OCI-LY7 (cell line): ENCODE data around the gene PCDH9.

ENCODE experiments used
- CTCF ChIP-seq: fragments of 200-600 bp; sonication (generic); conservative IDR thresholded peaks from 2 replicates; pipeline ENCODE4 v1.5.1; 2014; ENCODE audit warnings: mild to moderate bottlenecking, antibody characterized with exemption, low read length, moderate library complexity, mixed read lengths
- EZH2phosphoT487 ChIP-seq: fragments of 200-600 bp; sonication (generic); IDR thresholded peaks from 2 replicates; pipeline ENCODE4 v1.6.1; 2018; ENCODE audit warnings: low read depth, borderline replicate concordance, mild to moderate bottlenecking, mixed run types, antibody characterized with exemption, low read length, moderate library complexity, mixed read lengths

GRCh38 chr13:66528944-66529576, 701.1 kb downstream of the PCDH9 start:
- TF ChIP-seq CTCF (no peak), EZH2phosphoT487 (no peak)
